Hepatocyte (in vitro differentiated cells): ENCODE measurements around the gene ABCC9. TPM values are rescaled to one million over a fixed set of nuclear protein-coding genes. Genes with fewer than 3 reads are reported as not detected.
A peak's percentile ranks its signal among the peaks of the same experiment; 100 is the strongest.

Experiments used
- DNase-seq: peaks from one replicate; pipeline ENCODE4 v3.0.0-alpha.2; 2016; ENCODE audit warnings: low spot score
- H2AFZ ChIP-seq: fragments of 200-600 bp; sonication (generic); 2 replicates; pipeline ENCODE4 v1.6.0; 2016; ENCODE audit warnings: antibody characterized with exemption, mild to moderate bottlenecking
- H3K27ac ChIP-seq: fragments of 200-600 bp; sonication (generic); 2 replicates; pipeline ENCODE4 v1.5.1; 2016; ENCODE audit warnings: mild to moderate bottlenecking
- H3K27me3 ChIP-seq: fragments of 200-600 bp; sonication (generic); 2 replicates; pipeline ENCODE4 v1.6.1; 2016
- H3K36me3 ChIP-seq: fragments of 200-600 bp; sonication (generic); replicated peaks from 2 replicates; pipeline ENCODE4 v1.5.1; 2016; ENCODE audit warnings: low read depth; ENCODE audit not compliant: insufficient read depth
- H3K4me1 ChIP-seq: fragments of 200-600 bp; sonication (generic); 2 replicates; pipeline ENCODE4 v1.5.1; 2016; ENCODE audit warnings: mild to moderate bottlenecking, moderate library complexity; ENCODE audit not compliant: insufficient read depth
- H3K4me2 ChIP-seq: fragments of 200-600 bp; sonication (generic); 2 replicates; pipeline ENCODE4 v1.6.0; 2016
- H3K4me3 ChIP-seq: fragments of 200-600 bp; sonication (generic); 2 replicates; pipeline ENCODE4 v1.5.1; 2016; ENCODE audit warnings: mild to moderate bottlenecking
- H3K79me2 ChIP-seq: fragments of 200-600 bp; sonication (generic); 2 replicates; pipeline ENCODE4 v1.6.0; 2017; ENCODE audit warnings: mild to moderate bottlenecking
- H3K9me2 ChIP-seq: fragments of 200-600 bp; sonication (generic); replicated peaks from 2 replicates; pipeline ENCODE4 v1.6.0; 2017; ENCODE audit warnings: mild to moderate bottlenecking; ENCODE audit not compliant: insufficient read depth
- H3K9me3 ChIP-seq: fragments of 200-600 bp; sonication (generic); 2 replicates; pipeline ENCODE4 v1.5.1; 2016; ENCODE audit warnings: low read depth, mild to moderate bottlenecking
- H4K20me1 ChIP-seq: fragments of 200-600 bp; sonication (generic); 2 replicates; pipeline ENCODE4 v1.6.0; 2016; ENCODE audit warnings: mild to moderate bottlenecking; ENCODE audit not compliant: insufficient read depth, poor library complexity, severe bottlenecking
- EZH2 ChIP-seq: fragments of 200-600 bp; sonication (generic); IDR thresholded peaks from 2 replicates; pipeline ENCODE4 v1.6.1; 2016; ENCODE audit warnings: antibody characterized with exemption, mild to moderate bottlenecking, borderline replicate concordance
- EZH2phosphoT487 ChIP-seq: fragments of 200-600 bp; sonication (generic); IDR thresholded peaks from one replicate; pipeline ENCODE4 v1.6.1; 2018; ENCODE audit warnings: antibody characterized with exemption, mild to moderate bottlenecking, low read depth, moderate library complexity; ENCODE audit not compliant: unreplicated experiment, severe bottlenecking
- WGBS: methylation state at CpG from one replicate; pipeline ENCODE4 v1.1.6; 2016; ENCODE audit warnings: low lambda C conversion rate; ENCODE audit errors: missing lambda C conversion rate; 5-methylcytosine and 5-hydroxymethylcytosine counted together
- polyA plus RNA-seq: library from polyadenylated mRNA; unstranded; fragments of >200 nt; fragmentation: Nextera tagmentation; extraction: Ambion mirVana; gene quantifications from 2 replicates; pipeline ENCODE4 v1.2.1, GENCODE V29; 2016
- total RNA-seq: library from RNA; depleted of rRNA; stranded (reverse); fragments of >200 nt; gene quantifications from 2 replicates; pipeline ENCODE4 v1.2.3, GENCODE V29; 2014
- TF ChIP-seq, protein P1 (sequence below): fragments of 200-600 bp; sonication (generic); IDR thresholded peaks from 2 replicates; pipeline ENCODE4 v1.5.1; 2016; ENCODE audit warnings: antibody characterized with exemption, mild to moderate bottlenecking; ENCODE audit not compliant: poor library complexity

Gene ABCC9
- total and polyA plus RNA-seq, 2 experiments from 2014 or later = 0.68 to 10.0 TPM

DNA sequence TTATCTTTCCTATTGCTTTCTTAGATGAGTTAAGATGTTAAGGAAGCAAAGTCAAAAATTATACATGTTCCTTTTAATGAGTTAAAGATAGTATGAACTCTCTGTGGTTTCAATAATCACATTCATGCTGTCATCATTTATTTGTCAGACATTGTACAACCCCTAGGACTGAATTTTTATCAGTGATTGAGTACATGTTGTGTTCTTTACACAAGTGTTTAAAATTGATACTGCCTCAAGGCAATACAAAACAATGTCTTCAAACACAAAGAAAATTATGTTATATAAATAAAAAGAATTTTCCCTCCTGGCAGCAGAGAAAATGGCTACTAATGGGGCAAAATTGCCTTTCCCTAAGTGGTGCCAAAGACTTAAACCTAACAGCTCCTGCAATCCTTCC is 132.1 kb downstream of the ABCC9 start:
- Histone ChIP-seq H3K36me3 (no peaks in the 10 kb centered on the region), H4K20me1 (no peaks in the 10 kb centered on the region), H2AFZ (no peak overlapping the region), H3K9me2 (no peaks in the 10 kb centered on the region), H3K4me1 (no peaks in the 10 kb centered on the region), H3K27me3 (no peaks in the 10 kb centered on the region), H3K27ac (no peak overlapping the region), H3K4me2 (no peak overlapping the region), H3K4me3 (no peak overlapping the region), H3K79me2 (no peaks in the 10 kb centered on the region), H3K9me3 (no peaks in the 10 kb centered on the region)
- no peak for DNase-seq
- TF ChIP-seq, protein P1, sequence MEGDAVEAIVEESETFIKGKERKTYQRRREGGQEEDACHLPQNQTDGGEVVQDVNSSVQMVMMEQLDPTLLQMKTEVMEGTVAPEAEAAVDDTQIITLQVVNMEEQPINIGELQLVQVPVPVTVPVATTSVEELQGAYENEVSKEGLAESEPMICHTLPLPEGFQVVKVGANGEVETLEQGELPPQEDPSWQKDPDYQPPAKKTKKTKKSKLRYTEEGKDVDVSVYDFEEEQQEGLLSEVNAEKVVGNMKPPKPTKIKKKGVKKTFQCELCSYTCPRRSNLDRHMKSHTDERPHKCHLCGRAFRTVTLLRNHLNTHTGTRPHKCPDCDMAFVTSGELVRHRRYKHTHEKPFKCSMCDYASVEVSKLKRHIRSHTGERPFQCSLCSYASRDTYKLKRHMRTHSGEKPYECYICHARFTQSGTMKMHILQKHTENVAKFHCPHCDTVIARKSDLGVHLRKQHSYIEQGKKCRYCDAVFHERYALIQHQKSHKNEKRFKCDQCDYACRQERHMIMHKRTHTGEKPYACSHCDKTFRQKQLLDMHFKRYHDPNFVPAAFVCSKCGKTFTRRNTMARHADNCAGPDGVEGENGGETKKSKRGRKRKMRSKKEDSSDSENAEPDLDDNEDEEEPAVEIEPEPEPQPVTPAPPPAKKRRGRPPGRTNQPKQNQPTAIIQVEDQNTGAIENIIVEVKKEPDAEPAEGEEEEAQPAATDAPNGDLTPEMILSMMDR = no peak
- no peak for TF ChIP-seq EZH2phosphoT487
- TF ChIP-seq EZH2 = no peak

DNA sequence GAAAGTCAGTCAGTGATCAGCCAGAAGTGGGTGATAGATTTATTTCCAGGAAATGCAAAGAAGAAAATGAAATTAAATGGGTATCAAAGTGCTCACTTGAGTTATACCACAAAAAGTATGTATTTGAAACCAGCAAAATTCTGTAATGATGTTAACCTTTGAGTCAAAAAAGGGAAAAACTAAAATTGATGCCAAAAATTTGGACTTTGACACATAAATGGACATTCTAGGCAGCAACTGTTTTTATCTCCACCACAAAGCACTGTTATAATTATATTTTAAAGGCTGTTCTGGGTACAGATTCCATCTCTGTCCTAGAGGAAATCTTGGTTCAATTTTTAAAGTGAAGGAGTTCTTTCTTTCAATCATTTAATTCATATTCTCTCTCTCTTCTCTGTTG is 135.0 kb downstream of the ABCC9 start:
- H3K4me1 ChIP-seq = no peaks in the 10 kb centered on the region
- no peak for DNase-seq
- no peak overlapping the region for H3K4me2 ChIP-seq
- no peaks in the 10 kb centered on the region for H3K27me3 ChIP-seq
- no peaks in the 10 kb centered on the region for H4K20me1 ChIP-seq
- TF ChIP-seq EZH2phosphoT487 = no peak
- TF ChIP-seq EZH2 = no peak
- TF ChIP-seq, protein P1 = no peak
- no peaks in the 10 kb centered on the region for H3K9me3 ChIP-seq
- no peaks in the 10 kb centered on the region for H3K9me2 ChIP-seq
- H3K27ac ChIP-seq = no peak overlapping the region
- H3K79me2 ChIP-seq = no peaks in the 10 kb centered on the region
- no peak overlapping the region for H2AFZ ChIP-seq
- no peaks in the 10 kb centered on the region for H3K36me3 ChIP-seq
- H3K4me3 ChIP-seq = no peak overlapping the region

DNA sequence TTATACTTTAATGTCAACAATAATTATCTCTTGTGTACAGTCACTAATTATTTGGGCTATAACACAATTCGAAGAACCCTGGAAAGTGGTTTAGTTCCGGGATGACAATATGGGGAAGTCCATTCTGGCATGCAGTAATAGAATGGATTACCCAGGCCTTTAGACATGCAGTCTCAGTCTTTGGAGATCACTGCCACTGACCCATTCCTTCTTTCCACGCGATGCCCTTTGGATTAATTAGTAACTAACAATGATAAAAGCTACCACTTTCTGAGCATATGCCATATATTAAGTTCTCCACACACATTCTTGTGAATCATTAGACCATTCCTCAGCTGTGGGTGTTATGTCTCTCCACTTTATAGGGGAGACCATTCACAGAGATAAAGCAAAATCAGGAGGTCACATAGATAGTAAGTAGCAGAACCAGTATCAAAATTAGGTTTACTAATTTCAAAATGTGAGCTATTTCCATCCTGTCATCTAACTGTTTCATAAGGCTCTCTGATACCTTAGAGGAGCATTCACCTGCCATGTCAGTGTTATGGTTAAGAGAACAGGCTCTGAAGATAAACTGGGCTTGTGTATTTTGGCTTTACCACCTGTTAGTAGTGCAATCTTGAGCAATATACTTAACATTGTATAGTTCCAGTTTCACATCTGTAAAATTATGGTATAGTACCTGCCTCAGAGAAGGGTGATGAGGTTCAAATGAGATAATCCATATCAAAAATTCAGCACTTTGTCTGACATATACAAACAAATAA is 139.5 kb downstream of the ABCC9 start:
- H3K4me3 ChIP-seq = no peak overlapping the region
- H3K4me2 ChIP-seq = no peak overlapping the region
- no peaks in the 10 kb centered on the region for H4K20me1 ChIP-seq
- DNase-seq = no peak
- H3K9me2 ChIP-seq = no peaks in the 10 kb centered on the region
- WGBS = 78% methylated on average over 4 of the region's 4 CpGs
- H3K36me3 ChIP-seq = no peaks in the 10 kb centered on the region
- TF ChIP-seq EZH2 = no peak
- TF ChIP-seq, protein P1 = no peak
- no peak for TF ChIP-seq EZH2phosphoT487
- H3K79me2 ChIP-seq = no peaks in the 10 kb centered on the region
- no peaks in the 10 kb centered on the region for H3K4me1 ChIP-seq
- H3K9me3 ChIP-seq = no peaks in the 10 kb centered on the region
- no peaks in the 10 kb centered on the region for H3K27me3 ChIP-seq
- no peak overlapping the region for H2AFZ ChIP-seq
- peak overlapping the region; percentile 63 for H3K27ac ChIP-seq

DNA sequence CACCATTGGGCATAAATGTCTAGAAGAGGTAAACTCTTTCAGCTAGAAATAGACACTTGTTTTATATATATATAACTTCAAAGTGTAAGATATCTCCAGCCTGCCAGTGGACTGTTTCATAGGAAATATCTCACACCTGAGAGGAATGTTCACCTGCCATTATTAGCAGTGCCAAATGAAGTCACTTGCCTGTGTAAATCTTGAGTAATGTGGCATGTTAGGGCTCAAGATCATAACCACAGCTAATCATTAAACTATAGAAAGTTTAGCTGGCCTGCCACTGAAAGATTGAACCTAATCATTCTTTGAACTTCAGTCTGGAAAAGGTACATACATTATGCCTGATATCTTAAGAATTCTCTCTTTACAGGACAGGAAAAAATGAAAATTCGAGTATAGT is 141.2 kb downstream of the ABCC9 start:
- Histone ChIP-seq H3K9me2 (no peaks in the 10 kb centered on the region), H3K4me1 (no peaks in the 10 kb centered on the region), H3K79me2 (no peaks in the 10 kb centered on the region), H3K4me3 (no peak overlapping the region), H4K20me1 (no peaks in the 10 kb centered on the region), H3K9me3 (no peaks in the 10 kb centered on the region), H3K36me3 (no peaks in the 10 kb centered on the region), H2AFZ (no peak overlapping the region), H3K4me2 (no peak overlapping the region), H3K27ac (peak overlapping the region; percentile 63), H3K27me3 (no peaks in the 10 kb centered on the region)
- TF ChIP-seq EZH2phosphoT487 (no peak), EZH2 (no peak)
- TF ChIP-seq, protein P1 = no peak
- WGBS = 68% methylated on average over 1 of the region's 1 CpG
- peak; percentile 37 for DNase-seq
